ENCODE results near the gene PWWP2B.
"Not testable (repeated sequence)": the region's sequence is repeated elsewhere in the genome, so short reads cannot be mapped to it uniquely, and the experiment has no call there.

Gene PWWP2B

GRCh38 chr10:132363921-132364593 is 32.9 kb upstream of the PWWP2B start:
- no peak for DNase-seq

- no peak for DNase-seq
These were observed 32.4 kb upstream of the PWWP2B start for GRCh38 chr10:132364594-132364970.

DNA sequence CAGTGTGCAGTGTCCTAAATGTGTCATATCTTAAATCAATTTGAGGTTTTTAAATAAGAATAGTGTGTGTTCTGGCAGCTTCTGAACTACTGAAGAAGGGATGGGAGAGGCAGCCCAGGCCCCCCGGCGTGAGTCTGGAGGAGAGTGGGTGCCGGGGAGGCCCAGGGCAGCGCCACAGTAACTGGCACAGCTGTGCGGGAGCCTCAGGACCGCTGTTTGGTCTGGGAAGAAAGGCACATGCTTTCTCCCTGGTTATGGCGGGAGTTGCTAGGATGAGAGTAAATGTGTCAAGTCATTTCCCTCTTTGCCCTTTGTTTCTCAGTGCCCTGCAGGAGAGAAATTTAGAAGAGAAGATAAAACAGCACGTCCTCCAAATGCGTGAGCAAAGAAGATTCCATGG is 31.9 kb upstream of the PWWP2B start:
- no peak for DNase-seq

DNA sequence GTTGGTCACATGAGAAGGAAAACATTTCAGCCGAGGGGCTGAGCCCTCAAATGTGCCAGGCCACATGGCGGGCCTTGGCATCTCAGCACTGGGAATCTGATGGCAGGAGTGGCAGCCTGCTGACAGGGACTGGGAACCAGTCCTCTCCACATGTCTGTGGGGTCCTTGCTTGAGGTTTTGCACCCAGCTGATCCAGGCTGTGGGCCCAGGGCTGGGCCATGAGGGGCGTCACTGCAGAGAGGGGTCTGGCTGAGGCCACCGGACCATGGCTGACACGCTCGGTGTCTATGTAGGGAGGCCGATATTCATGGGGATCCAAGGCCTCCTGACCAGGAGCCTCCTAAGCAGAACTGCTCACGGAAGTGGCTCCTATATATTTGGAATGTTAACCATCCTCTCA is 31.0 kb upstream of the PWWP2B start:
- no peak for DNase-seq

GRCh38 chr10:132366499-132366898 is 30.5 kb upstream of the PWWP2B start:
- no peak for DNase-seq

GRCh38 chr10:132368391-132368790 is 28.6 kb upstream of the PWWP2B start:
- no peak for DNase-seq

DNA sequence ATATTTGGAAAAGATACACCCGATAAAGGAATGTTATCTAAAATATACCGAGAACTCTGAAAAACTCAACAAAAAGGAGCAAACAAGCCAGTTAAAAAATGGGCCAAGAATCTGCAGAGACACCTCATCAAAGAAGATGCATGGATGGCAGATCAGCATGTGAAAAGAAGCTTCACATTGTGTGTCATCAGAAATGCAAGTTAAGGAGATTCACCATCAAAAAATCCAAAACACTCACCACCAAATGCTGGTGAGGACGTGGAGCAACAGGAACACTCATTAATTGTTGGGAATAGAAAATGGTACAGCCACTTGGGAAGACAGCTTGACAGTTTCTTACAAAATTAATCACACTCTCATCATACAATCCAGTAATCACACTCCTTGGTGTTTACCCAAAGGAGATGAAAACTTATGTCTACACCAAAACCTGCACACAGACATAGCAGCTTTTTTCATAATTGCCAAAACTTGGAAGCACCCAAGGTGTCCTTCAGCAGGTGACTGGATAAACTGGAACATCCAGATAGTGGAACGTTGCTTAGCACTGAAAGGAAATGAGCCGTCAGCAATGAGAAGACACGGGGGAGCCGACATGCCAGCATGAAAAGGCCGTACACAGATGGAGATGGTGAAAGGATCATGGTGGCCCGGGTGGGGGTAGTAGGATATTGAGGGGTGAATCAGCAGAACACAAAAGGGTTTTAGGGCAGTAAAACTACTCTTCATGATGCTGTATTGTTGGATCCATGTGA is 27.9 kb upstream of the PWWP2B start:
- no peak for DNase-seq

DNA sequence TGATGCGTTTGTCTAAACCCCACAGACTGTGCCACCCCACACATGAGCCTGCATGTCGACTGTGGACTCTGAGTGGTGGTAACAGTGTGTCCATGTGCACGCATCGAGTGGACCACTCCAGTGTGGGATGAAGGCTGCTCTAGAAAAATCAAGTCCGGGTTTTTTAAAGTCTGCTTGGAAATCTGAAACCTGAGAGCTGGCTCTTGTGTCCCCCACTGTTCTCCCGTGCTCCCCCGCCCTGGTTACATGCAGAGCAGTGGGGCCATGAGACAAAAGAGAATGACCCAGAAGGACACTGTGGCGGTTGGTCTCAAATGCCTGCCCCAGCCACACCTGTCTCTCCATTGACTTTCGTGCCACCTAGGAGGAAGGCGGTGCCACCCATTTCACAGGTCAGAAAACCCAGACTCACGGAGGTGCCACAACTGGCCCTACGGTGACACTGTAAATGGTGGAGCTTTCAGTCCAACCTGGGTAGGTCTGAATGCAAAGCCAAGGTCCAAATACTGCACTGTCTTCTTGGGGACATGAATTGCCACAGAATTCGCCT is 27.3 kb upstream of the PWWP2B start:
- no peak for DNase-seq

GRCh38 chr10:132370426-132371340 is 26.3 kb upstream of the PWWP2B start:
- no peak for DNase-seq

DNA sequence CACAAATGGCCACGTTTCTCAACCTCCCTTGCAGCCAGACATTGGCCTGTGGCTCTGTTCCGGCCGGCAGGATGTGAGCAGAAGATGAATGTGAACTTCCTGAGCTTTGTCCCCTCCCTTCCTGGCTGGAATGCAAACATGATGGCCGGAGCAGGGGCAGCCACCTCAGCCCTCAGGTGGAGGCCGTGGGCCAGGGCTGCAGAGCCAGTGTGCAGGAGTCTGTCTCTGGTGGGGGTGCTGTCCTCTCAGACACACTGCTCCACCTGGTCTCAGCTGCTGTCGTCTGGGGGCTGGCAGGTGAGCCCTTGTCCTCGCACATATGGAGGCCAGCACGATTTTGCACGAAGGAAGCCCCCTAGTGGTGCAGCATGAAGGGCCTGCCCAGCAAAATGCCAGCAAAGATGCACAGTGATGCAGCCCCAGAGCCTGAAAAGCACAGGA is 25.3 kb upstream of the PWWP2B start:
- DNase-seq, result no peak

GRCh38 chr10:132372516-132373095 is 24.4 kb upstream of the PWWP2B start:
- DNase-seq, result no peak

- no peak for DNase-seq
These were observed 23.6 kb upstream of the PWWP2B start for GRCh38 chr10:132373241-132373955.

DNA sequence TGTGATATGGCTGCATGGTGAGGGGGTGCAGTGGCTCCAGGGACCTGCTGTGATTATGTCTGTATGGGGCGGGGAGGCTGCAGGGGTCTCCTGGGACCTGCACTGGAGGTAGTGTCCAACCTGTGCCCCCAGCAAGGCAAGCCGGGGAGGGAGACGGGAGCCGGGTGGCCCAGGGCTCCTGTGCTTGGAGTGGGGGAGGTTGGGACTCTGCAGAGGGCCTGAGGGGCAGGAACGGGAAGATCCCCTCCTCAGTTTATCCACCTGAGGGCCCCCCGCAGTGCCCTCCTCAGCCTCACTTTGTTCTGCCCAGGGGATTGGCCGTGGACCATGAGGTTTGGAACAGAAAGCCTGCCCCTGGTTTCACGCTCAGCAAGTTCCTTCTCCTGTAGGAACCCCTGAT is 22.8 kb upstream of the PWWP2B start:
- DNase-seq, result no peak

GRCh38 chr10:132374612-132375011 is 22.4 kb upstream of the PWWP2B start:
- DNase-seq, result no peak

GRCh38 chr10:132375116-132375794 is 21.7 kb upstream of the PWWP2B start:
- no peak for DNase-seq

GRCh38 chr10:132375795-132376297 is 21.2 kb upstream of the PWWP2B start:
- DNase-seq, result no peak

GRCh38 chr10:132376394-132376851 is 20.6 kb upstream of the PWWP2B start:
- no peak for DNase-seq

- DNase-seq, result no peak
These were observed 19.7 kb upstream of the PWWP2B start for GRCh38 chr10:132377326-132377725.

DNA sequence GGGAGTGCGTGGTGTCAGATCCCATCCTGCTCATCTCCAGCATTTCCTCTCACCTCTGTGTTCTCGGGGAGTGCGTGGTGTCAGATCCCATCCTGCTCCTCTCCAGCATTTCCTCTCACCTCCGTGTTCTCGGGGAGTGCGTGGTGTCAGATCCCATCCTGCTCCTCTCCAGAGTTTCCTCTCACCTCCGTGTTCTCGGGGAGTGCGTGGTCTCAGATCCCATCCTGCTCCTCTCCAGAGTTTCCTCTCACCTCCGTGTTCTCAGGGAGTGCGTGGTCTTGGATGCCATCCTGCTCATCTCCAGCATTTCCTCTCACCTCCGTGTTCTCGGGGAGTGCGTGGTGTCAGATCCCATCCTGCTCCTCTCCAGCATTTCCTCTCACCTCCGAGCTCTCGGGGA is 18.0 kb upstream of the PWWP2B start:
- DNase-seq, result not testable (repeated sequence)

DNA sequence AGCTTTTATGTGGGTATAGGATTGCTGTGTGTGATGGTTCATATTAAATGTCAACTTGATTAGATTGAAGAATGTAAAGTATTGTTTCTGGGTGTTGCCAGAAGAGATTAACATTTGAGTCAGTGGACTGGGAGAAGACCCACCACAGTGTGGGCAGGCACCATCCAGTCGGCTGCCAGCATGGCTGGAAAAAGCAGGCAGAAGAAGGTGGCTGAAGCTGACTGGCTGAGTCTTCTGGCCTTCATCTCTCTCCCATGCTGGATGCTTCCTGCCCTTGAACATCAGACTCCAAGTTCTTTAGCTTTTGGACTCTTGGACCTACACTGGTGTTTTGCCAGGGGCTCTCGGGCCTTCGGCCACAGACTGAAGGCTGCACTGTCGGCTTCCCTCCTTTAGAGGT is 16.0 kb upstream of the PWWP2B start:
- not testable (repeated sequence) for DNase-seq

- DNase-seq, result no peak
These were observed 15.3 kb upstream of the PWWP2B start for GRCh38 chr10:132381741-132382140.
